Keratinocyte (primary cell): ENCODE measurements around the gene CS. TPM values are rescaled to one million over a fixed set of nuclear protein-coding genes. Genes with fewer than 3 reads are reported as not detected.

Source experiments
- DNase-seq: peaks from one replicate; pipeline ENCODE4 v3.0.0-alpha.2; 2011; ENCODE audit warnings: low read depth, missing footprints, low spot score
- FAIRE-seq: peaks from 2 replicates; lab custom pipeline; 2011; peaks lifted over from hg19 to GRCh38; lab: Jason Lieb, UNC
- H2AFZ ChIP-seq: 2 replicates; pipeline ENCODE4 v1.6.0; 2012; ENCODE audit warnings: low read length, control low read depth, inconsistent platforms; ENCODE audit not compliant: control insufficient read depth
- H3K27ac ChIP-seq: 2 replicates; pipeline ENCODE4 v1.5.1; 2011; ENCODE audit warnings: low read length; ENCODE audit not compliant: control insufficient read depth, insufficient read depth
- H3K27me3 ChIP-seq: 3 replicates; pipeline ENCODE4 v1.6.0; 2011; ENCODE audit warnings: low read length; ENCODE audit not compliant: control insufficient read depth, insufficient read depth; ENCODE audit errors: extremely low read depth
- H3K36me3 ChIP-seq, 2 experiments: 2 replicates in 1 of 2; 3 replicates in 1 of 2; pipeline ENCODE4 v1.5.1; 2011; ENCODE audit warnings: low read length in 2 of 2, mild to moderate bottlenecking in 1 of 2; ENCODE audit not compliant: control insufficient read depth in 2 of 2, insufficient read depth in 2 of 2; ENCODE audit errors: extremely low read depth in 1 of 2
- H3K4me1 ChIP-seq: 3 replicates; pipeline ENCODE4 v1.5.1; 2011; ENCODE audit warnings: low read length; ENCODE audit not compliant: control insufficient read depth, insufficient read depth; ENCODE audit errors: extremely low read depth
- H3K4me2 ChIP-seq: 3 replicates; pipeline ENCODE4 v1.6.0; 2011; ENCODE audit warnings: low read depth, low read length; ENCODE audit not compliant: control insufficient read depth, insufficient read depth; ENCODE audit errors: extremely low read depth
- H3K4me3 ChIP-seq, 3 experiments: fragments of 200-600 bp in 1 of 3; sonication (generic) in 1 of 3; 2 replicates in 2 of 3; 3 replicates in 1 of 3; pipeline ENCODE4 v1.5.1; 2011 to 2016; ENCODE audit warnings: low read length in 3 of 3, mild to moderate bottlenecking in 3 of 3, control low read depth in 2 of 3, inconsistent platforms in 1 of 3, low read depth in 1 of 3, mixed read lengths in 1 of 3, mixed run types in 1 of 3, moderate library complexity in 1 of 3; ENCODE audit not compliant: control insufficient read depth in 2 of 3, insufficient read depth in 2 of 3; ENCODE audit errors: extremely low read depth in 1 of 3
- H3K79me2 ChIP-seq: 2 replicates; pipeline ENCODE4 v1.6.0; 2012; ENCODE audit warnings: low read length; ENCODE audit not compliant: control insufficient read depth, insufficient read depth
- H3K9ac ChIP-seq: 3 replicates; pipeline ENCODE4 v1.6.0; 2011; ENCODE audit warnings: low read length; ENCODE audit not compliant: control insufficient read depth, insufficient read depth; ENCODE audit errors: extremely low read depth
- H3K9me1 ChIP-seq: 3 replicates; pipeline ENCODE4 v1.6.0; 2011; ENCODE audit warnings: low read length; ENCODE audit not compliant: control insufficient read depth, insufficient read depth; ENCODE audit errors: extremely low read depth
- H3K9me3 ChIP-seq: 2 replicates; pipeline ENCODE4 v1.5.1; 2012; ENCODE audit warnings: low read depth, low read length; ENCODE audit not compliant: control insufficient read depth
- H4K20me1 ChIP-seq: 3 replicates; pipeline ENCODE4 v1.6.0; 2011; ENCODE audit warnings: low read length; ENCODE audit not compliant: control insufficient read depth, insufficient read depth; ENCODE audit errors: extremely low read depth
- EZH2 ChIP-seq: IDR thresholded peaks from one replicate; pipeline ENCODE4 v1.6.1; 2012; ENCODE audit warnings: inconsistent platforms, mild to moderate bottlenecking, low read length, moderate library complexity
- dilution Hi-C: fragments of 300-500 bp; cut with MboI; formaldehyde crosslinking; loops from one replicate; pipeline ENCODE4 v1.7.0; 2020; ENCODE audit warnings: low sequenced_read_pairs; ENCODE audit not compliant: extremely low pct_ligation_motif_present
- polyA plus RNA-seq, 5 experiments: library from polyadenylated mRNA; depleted of rRNA in 3 of 5; stranded (reverse) in 3 of 5; stranded (forward) in 1 of 5; unstranded in 1 of 5; fragments of >200 nt; gene quantifications; 1 replicate in 1 of 5; 2 replicates in 3 of 5; 3 replicates in 1 of 5; pipeline versions ENCODE4 v1.2.1 to v1.2.3, GENCODE V29; 2011 to 2012; ENCODE audit warnings: missing spikeins in 2 of 5, low read depth in 1 of 5, low replicate concordance in 1 of 5
- TF ChIP-seq, protein P1 (sequence below), 3 experiments: IDR thresholded peaks in 1 of 3; conservative IDR thresholded peaks in 1 of 3; optimal IDR thresholded peaks in 1 of 3; 2 replicates in 2 of 3; 3 replicates in 1 of 3; pipeline versions ENCODE3 to v1.5.1; 2011; ENCODE audit warnings: low read length in 3 of 3, mild to moderate bottlenecking in 3 of 3, moderate library complexity in 2 of 3, control low read depth in 1 of 3, inconsistent platforms in 1 of 3; ENCODE audit not compliant: insufficient read depth in 2 of 3; ENCODE audit errors: extremely low read depth in 1 of 3

CS gene
- polyA plus RNA-seq, 1 donor (not counting 4 experiments of a cell fraction or from before 2014, with no cell fraction given) = 105 TPM

DNA sequence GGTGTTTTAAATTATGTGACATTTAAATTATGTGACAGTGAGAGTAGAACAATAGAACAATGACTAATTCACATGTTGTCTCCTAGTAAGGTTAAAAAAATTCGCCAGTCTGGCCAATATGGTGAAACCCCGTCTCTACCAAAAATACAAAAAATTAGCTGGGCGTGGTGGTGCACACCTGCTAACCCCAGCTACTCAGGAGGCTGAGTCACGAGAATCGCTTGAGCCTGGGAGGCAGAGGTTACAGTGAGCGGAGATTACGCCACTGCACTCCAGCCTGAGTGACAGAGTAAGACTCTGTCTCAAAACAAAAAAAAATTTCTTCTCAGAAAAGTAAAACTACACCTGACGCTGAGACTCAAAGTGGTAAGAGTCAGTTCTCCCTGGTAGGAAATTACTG is 2.7 kb downstream of the CS start:
- no peak overlapping the region for H2AFZ ChIP-seq
- dilution Hi-C loops = no loop called here
- no peak overlapping the region for H3K9ac ChIP-seq
- no peak overlapping the region for H3K27ac ChIP-seq
- TF ChIP-seq EZH2 = no peak
- TF ChIP-seq, protein P1, sequence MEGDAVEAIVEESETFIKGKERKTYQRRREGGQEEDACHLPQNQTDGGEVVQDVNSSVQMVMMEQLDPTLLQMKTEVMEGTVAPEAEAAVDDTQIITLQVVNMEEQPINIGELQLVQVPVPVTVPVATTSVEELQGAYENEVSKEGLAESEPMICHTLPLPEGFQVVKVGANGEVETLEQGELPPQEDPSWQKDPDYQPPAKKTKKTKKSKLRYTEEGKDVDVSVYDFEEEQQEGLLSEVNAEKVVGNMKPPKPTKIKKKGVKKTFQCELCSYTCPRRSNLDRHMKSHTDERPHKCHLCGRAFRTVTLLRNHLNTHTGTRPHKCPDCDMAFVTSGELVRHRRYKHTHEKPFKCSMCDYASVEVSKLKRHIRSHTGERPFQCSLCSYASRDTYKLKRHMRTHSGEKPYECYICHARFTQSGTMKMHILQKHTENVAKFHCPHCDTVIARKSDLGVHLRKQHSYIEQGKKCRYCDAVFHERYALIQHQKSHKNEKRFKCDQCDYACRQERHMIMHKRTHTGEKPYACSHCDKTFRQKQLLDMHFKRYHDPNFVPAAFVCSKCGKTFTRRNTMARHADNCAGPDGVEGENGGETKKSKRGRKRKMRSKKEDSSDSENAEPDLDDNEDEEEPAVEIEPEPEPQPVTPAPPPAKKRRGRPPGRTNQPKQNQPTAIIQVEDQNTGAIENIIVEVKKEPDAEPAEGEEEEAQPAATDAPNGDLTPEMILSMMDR (optimal IDR thresholded peaks at IDR 0.05 in 1 of 3, IDR thresholded peaks at IDR 0.05 in 1 of 3, conservative IDR thresholded peaks at IDR 0.05 in 1 of 3; ENCODE audit: extremely low read depth in 1 of 3, insufficient read depth in 2 of 3, low read length in 3 of 3) = no peak
- no peaks in the 10 kb centered on the region for H3K9me3 ChIP-seq
- H4K20me1 ChIP-seq = no peaks in the 10 kb centered on the region
- DNase-seq (no peak), FAIRE-seq (no peak)
- H3K27me3 ChIP-seq = no peaks in the 10 kb centered on the region
- H3K4me1 ChIP-seq = peaks cover 22% of the 10 kb centered on the region
- H3K79me2 ChIP-seq = peaks cover 67% of the 10 kb centered on the region
- H3K9me1 ChIP-seq = no peaks in the 10 kb centered on the region
- no peak overlapping the region for H3K4me2 ChIP-seq
- no peak overlapping the region for H3K4me3 ChIP-seq
- peaks cover 6 to 11% of the 10 kb centered on the region in 2 experiments for H3K36me3 ChIP-seq

DNA sequence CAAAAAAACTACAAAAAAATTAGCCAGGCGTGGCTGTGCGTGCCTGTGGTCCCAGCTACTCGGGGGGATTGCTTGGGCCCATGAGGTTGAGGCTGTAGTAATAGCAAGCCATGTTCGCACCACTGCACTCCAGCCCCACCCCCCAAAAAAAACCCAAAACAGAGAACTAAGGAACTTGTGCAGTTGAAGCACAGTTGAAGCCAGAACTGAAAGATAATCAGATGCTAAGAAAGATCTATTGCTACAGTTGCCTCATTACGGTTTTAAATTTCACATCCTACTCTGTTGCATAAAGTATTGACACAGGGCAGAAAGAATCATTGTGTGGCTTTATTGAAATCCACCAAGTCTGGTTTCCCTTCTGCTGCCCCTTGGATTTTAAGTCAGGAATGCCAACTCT is 3.8 kb downstream of the CS start:
- Histone ChIP-seq H3K27ac (no peak overlapping the region), H3K9me3 (no peaks in the 10 kb centered on the region), H4K20me1 (peaks cover 4% of the 10 kb centered on the region), H3K4me2 (no peak overlapping the region), H3K4me1 (peaks cover 32% of the 10 kb centered on the region), H3K79me2 (peaks cover 67% of the 10 kb centered on the region), H3K4me3 (no peak overlapping the region), H3K9ac (no peak overlapping the region), H2AFZ (no peak overlapping the region), H3K27me3 (no peaks in the 10 kb centered on the region), H3K36me3 (peaks cover 6 to 9% of the 10 kb centered on the region in 2 experiments), H3K9me1 (no peaks in the 10 kb centered on the region)
- dilution Hi-C loops = no loop called here
- no peak for DNase-seq
- FAIRE-seq = no peak
- TF ChIP-seq EZH2 = no peak
- TF ChIP-seq, protein P1 (optimal IDR thresholded peaks at IDR 0.05 in 1 of 3, IDR thresholded peaks at IDR 0.05 in 1 of 3, conservative IDR thresholded peaks at IDR 0.05 in 1 of 3; ENCODE audit: extremely low read depth in 1 of 3, insufficient read depth in 2 of 3, low read length in 3 of 3) = no peak
